HCT116 (cell line): ENCODE measurements around the gene PLD4.

Experiments
- CBX3 ChIP-seq: IDR thresholded peaks from 2 replicates; pipeline ENCODE4 v1.6.1; 2012; ENCODE audit warnings: low read depth
- EZH2 ChIP-seq: fragments of 200-600 bp; sonication (generic); IDR thresholded peaks from 2 replicates; pipeline ENCODE4 v1.6.1; 2017; ENCODE audit warnings: antibody characterized with exemption, mixed run types
- EZH2phosphoT487 ChIP-seq: fragments of 200-600 bp; IDR thresholded peaks from 2 replicates; pipeline ENCODE4 v1.6.1; 2018; ENCODE audit warnings: antibody characterized with exemption, borderline replicate concordance
- JUND ChIP-seq: IDR thresholded peaks from 2 replicates; pipeline ENCODE4 v1.6.1; 2012
- POLR2AphosphoS5 ChIP-seq: IDR thresholded peaks from 2 replicates; pipeline ENCODE4 v1.6.1; 2011; ENCODE audit warnings: mild to moderate bottlenecking, low read depth, low read length, moderate library complexity
- RAD21 ChIP-seq: IDR thresholded peaks from 2 replicates; pipeline ENCODE4 v1.6.1; 2012; ENCODE audit warnings: low read depth, mild to moderate bottlenecking
- TF ChIP-seq, protein P1 (sequence below): IDR thresholded peaks from 2 replicates; pipeline ENCODE4 v1.6.1; 2012
- TF ChIP-seq, protein P2 (sequence below), 3 experiments: fragments of 200-600 bp in 1 of 3; sonication (generic) in 1 of 3; IDR thresholded peaks in 2 of 3; conservative IDR thresholded peaks in 1 of 3; 2 replicates each; pipeline ENCODE4 v1.5.1; 2012 to 2017; ENCODE audit warnings: low read depth in 2 of 3, low read length in 2 of 3, antibody characterized with exemption in 1 of 3, borderline replicate concordance in 1 of 3, control low read depth in 1 of 3, mild to moderate bottlenecking in 1 of 3, mixed read lengths in 1 of 3, mixed run types in 1 of 3, moderate library complexity in 1 of 3; ENCODE audit not compliant: insufficient read depth in 1 of 3
- TF ChIP-seq, protein P3 (sequence below): IDR thresholded peaks from 2 replicates; pipeline ENCODE4 v1.6.1; 2012; ENCODE audit warnings: low read depth

DNA sequence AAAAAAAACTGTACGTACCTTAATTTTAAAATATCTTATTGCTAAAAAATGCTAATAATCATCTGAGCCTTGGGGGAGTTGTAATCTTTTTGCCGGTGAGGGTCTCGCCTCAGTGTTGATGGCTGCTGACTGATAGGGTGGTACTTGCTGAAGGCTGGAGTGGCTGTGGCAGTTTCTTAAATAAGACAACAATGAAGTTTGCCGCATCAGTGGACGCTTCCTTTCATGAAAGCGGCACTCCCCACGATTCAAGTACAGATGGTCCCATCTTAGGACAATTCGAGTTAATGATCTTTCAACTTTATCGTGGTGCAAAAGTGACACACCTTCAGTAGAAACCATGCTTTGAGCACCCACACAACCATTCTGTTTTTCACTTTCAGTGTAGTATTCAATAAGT is 7.6 kb upstream of the PLD4 start:
- no peak for TF ChIP-seq EZH2
- TF ChIP-seq, protein P1, sequence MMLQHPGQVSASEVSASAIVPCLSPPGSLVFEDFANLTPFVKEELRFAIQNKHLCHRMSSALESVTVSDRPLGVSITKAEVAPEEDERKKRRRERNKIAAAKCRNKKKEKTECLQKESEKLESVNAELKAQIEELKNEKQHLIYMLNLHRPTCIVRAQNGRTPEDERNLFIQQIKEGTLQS: no peak
- TF ChIP-seq RAD21: no peak
- TF ChIP-seq EZH2phosphoT487: no peak
- no peak for TF ChIP-seq POLR2AphosphoS5
- TF ChIP-seq, protein P2, sequence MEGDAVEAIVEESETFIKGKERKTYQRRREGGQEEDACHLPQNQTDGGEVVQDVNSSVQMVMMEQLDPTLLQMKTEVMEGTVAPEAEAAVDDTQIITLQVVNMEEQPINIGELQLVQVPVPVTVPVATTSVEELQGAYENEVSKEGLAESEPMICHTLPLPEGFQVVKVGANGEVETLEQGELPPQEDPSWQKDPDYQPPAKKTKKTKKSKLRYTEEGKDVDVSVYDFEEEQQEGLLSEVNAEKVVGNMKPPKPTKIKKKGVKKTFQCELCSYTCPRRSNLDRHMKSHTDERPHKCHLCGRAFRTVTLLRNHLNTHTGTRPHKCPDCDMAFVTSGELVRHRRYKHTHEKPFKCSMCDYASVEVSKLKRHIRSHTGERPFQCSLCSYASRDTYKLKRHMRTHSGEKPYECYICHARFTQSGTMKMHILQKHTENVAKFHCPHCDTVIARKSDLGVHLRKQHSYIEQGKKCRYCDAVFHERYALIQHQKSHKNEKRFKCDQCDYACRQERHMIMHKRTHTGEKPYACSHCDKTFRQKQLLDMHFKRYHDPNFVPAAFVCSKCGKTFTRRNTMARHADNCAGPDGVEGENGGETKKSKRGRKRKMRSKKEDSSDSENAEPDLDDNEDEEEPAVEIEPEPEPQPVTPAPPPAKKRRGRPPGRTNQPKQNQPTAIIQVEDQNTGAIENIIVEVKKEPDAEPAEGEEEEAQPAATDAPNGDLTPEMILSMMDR (IDR thresholded peaks at IDR 0.05 in 2 of 3, conservative IDR thresholded peaks at IDR 0.05 in 1 of 3; ENCODE audit: borderline replicate concordance in 1 of 3, insufficient read depth in 1 of 3, low read depth in 2 of 3, low read length in 2 of 3): no peak
- no peak for TF ChIP-seq CBX3
- no peak for TF ChIP-seq JUND
- TF ChIP-seq, protein P3, sequence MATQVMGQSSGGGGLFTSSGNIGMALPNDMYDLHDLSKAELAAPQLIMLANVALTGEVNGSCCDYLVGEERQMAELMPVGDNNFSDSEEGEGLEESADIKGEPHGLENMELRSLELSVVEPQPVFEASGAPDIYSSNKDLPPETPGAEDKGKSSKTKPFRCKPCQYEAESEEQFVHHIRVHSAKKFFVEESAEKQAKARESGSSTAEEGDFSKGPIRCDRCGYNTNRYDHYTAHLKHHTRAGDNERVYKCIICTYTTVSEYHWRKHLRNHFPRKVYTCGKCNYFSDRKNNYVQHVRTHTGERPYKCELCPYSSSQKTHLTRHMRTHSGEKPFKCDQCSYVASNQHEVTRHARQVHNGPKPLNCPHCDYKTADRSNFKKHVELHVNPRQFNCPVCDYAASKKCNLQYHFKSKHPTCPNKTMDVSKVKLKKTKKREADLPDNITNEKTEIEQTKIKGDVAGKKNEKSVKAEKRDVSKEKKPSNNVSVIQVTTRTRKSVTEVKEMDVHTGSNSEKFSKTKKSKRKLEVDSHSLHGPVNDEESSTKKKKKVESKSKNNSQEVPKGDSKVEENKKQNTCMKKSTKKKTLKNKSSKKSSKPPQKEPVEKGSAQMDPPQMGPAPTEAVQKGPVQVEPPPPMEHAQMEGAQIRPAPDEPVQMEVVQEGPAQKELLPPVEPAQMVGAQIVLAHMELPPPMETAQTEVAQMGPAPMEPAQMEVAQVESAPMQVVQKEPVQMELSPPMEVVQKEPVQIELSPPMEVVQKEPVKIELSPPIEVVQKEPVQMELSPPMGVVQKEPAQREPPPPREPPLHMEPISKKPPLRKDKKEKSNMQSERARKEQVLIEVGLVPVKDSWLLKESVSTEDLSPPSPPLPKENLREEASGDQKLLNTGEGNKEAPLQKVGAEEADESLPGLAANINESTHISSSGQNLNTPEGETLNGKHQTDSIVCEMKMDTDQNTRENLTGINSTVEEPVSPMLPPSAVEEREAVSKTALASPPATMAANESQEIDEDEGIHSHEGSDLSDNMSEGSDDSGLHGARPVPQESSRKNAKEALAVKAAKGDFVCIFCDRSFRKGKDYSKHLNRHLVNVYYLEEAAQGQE: no peak
